ENCODE data around the gene SLC38A10.

DNA sequence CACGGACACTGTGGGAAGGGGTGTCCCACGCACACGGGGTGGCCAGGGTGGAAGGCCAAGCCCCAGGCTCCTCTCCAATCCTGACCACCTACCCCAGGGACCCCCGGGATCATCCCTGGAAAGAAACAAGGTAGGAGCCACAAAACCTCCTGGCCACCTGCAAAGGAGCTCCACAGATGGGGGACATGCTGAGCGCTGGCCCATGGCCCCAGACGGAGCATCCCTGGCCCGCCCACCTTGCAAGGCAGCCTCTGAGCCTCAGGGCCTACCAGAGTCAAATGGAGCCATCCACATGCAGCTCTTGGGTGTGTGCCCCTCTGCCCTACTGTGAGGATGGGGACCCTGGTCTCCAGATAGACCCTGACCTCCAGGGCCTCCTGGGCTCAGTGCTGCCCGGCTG is 16.3 kb downstream of the SLC38A10 start:
- TF ChIP-seq POLR2A (IDR thresholded peaks at IDR 0.05) (no peak), POLR2AphosphoS5 (IDR thresholded peaks at IDR 0.05; ENCODE audit: insufficient read depth in 1 of 2, low read depth in 1 of 2) (no peak)
